ENCODE data around the gene CBX5. TPM values are rescaled to one million over a fixed set of nuclear protein-coding genes. Genes with fewer than 3 reads are reported as not detected.

CBX5 gene
- total RNA-seq, 4 donors from 2014 or later: 13.2 to 26.4 (median 20.4) TPM

DNA sequence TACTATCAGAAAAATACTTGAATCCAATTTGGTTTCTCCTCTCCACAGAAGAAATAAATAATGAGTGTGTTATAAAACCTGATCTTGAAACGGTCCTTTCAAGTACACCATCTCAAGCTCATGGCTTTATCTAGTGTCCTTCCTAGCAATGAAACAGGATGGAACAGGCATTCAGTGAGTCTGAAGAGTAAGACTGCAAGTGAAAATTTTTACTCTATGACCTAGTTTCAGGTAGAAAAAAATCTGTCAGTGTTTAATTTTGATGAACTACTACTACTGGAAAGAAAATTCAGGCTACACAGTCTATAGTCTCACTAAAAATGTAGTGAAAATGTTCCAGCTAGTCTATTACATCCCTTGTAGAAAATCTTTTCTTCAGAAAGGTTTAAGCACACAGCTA lies 7.7 kb downstream of the CBX5 start:
- intact Hi-C loops (cut with DNase I; ENCODE audit: low total_unique reads): no loop called here
- WGBS, 2 donors: 28 to 38% methylated on average over 1 of the region's 1 CpG
- H3K4me3 ChIP-seq (ENCODE audit: low read depth, poor library complexity, severe bottlenecking): no peak overlapping the region
- no peak for TF ChIP-seq POLR2A (IDR thresholded peaks at IDR 0.05)
- TF ChIP-seq, protein P1, sequence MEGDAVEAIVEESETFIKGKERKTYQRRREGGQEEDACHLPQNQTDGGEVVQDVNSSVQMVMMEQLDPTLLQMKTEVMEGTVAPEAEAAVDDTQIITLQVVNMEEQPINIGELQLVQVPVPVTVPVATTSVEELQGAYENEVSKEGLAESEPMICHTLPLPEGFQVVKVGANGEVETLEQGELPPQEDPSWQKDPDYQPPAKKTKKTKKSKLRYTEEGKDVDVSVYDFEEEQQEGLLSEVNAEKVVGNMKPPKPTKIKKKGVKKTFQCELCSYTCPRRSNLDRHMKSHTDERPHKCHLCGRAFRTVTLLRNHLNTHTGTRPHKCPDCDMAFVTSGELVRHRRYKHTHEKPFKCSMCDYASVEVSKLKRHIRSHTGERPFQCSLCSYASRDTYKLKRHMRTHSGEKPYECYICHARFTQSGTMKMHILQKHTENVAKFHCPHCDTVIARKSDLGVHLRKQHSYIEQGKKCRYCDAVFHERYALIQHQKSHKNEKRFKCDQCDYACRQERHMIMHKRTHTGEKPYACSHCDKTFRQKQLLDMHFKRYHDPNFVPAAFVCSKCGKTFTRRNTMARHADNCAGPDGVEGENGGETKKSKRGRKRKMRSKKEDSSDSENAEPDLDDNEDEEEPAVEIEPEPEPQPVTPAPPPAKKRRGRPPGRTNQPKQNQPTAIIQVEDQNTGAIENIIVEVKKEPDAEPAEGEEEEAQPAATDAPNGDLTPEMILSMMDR (IDR thresholded peaks at IDR 0.05): no peak
- DNase-seq (ENCODE audit: low spot score in 2 of 2): no peak

DNA sequence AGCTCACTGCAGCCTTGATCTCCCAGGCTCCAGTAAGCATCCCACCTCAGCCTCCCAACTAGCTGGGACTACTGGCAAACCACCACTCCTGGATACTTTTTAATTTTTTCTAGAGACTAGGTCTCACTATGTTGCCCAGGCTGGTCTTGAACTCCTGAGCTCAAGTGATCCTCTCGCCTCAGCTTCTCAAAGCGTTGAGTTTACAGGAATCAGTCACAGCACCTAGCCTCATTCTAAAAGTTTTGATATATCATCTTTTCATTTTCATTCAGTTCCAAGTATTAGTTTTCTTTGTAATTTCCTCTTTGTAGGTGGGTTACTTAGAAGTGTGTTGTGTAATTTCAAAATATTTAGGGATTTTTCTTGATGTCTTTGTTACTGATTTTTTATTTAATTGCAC lies 9.6 kb downstream of the CBX5 start:
- DNase-seq (ENCODE audit: low spot score in 2 of 2): no peak
- intact Hi-C loops (cut with DNase I; ENCODE audit: low total_unique reads): no loop called here
- WGBS, 2 donors: 90 to 98% methylated on average over 2 of the region's 2 CpGs
- H3K4me3 ChIP-seq (ENCODE audit: low read depth, poor library complexity, severe bottlenecking): no peak overlapping the region
- TF ChIP-seq, protein P1 (IDR thresholded peaks at IDR 0.05): no peak
- TF ChIP-seq POLR2A (IDR thresholded peaks at IDR 0.05): no peak

DNA sequence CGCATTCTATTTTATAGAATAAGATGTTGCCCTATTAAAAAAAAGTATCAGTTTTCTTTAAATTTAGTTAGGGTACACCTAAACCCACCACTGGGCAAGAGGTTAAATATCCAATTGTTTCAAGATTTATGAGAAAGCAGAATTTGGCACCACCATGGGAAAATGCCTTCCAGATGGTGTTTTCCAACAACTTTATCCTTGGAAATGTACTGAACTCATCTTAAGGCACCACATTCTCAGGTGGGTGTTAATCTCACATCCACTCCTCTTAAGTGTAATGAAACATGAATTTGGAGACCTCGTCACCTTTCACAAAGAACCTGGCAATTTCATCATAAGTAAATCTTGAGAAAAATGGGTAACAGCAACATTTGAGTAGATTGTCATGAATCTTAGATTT lies 13.1 kb downstream of the CBX5 start:
- TF ChIP-seq POLR2A (IDR thresholded peaks at IDR 0.05): no peak
- TF ChIP-seq, protein P1 (IDR thresholded peaks at IDR 0.05): no peak
- DNase-seq (ENCODE audit: low spot score in 2 of 2): no peak
- H3K4me3 ChIP-seq (ENCODE audit: low read depth, poor library complexity, severe bottlenecking): no peak overlapping the region
- intact Hi-C loops (cut with DNase I; ENCODE audit: low total_unique reads): no loop called here
- 91% methylated on average over 2 of the region's 2 CpGs for WGBS, 2 donors

DNA sequence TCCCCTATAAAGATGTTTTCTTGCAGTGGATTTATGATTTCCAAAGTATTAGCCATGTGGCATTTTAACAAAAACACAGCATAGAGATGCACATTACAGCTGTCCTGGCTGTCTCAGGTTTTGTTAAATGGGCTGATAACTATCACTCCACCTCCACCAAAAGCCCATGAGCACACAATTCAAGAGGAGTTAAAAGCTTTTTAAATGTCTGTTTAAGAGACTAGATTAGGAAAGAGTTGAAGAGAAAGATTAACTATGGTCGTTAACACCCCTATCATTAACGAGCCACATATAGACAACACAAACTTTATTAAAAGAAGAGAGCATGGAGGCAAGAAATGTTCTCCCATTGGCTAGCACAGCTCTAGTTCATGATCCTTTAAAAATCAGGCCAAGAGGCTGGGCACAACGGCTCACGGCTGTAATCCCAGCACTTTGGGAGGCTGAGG lies 14.5 kb downstream of the CBX5 start:
- no peak for TF ChIP-seq POLR2A (IDR thresholded peaks at IDR 0.05)
- TF ChIP-seq, protein P1 (IDR thresholded peaks at IDR 0.05): no peak
- WGBS, 2 donors: 88 to 95% methylated on average over 4 of the region's 4 CpGs
- DNase-seq (ENCODE audit: low spot score in 2 of 2): no peak
- H3K4me3 ChIP-seq (ENCODE audit: low read depth, poor library complexity, severe bottlenecking): no peak overlapping the region
- intact Hi-C loops (cut with DNase I; ENCODE audit: low total_unique reads): no loop called here

DNA sequence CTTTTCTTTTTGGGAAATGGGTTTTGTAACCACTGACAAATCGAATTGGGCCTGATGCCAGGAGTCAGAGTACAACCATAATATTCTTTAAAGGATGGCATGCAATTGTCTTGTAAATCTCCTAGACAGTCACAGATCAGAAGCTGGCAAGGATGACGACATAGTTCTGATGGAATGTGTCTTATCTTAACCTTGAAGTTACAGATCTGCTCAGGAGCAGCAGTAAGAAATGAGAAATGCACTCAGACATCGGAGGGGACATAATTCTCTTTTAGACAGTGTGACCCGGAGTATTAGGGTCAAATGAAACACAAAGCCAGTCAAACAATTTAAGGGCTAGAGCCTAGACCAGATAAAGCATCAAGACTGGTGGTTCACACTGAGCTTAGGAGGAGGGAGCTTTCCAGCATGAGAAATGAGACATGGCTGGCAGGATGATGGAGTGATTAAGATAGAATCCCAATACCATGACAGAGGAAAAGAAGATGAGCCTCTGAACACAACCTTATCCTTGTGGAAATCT lies 17.5 kb downstream of the CBX5 start:
- 39 to 40% methylated on average over 4 of the region's 4 CpGs for WGBS, 2 donors
- H3K4me3 ChIP-seq (ENCODE audit: low read depth, poor library complexity, severe bottlenecking): no peak overlapping the region

More for the DNA sequence above, 17.5 kb downstream of the CBX5 start:
- intact Hi-C loops (cut with DNase I; ENCODE audit: low total_unique reads): no loop called here
- TF ChIP-seq, protein P1 (IDR thresholded peaks at IDR 0.05): no peak
- no peak for TF ChIP-seq POLR2A (IDR thresholded peaks at IDR 0.05)
- DNase-seq (ENCODE audit: low spot score in 2 of 2): no peak

Measured in lower leg skin (tissue), 4 donors.